Stimulated activated naive CD8-positive, alpha-beta T cell treated with anti-CD3 and anti-CD28 coated beads, Interleukin-15, Interleukin-2, amounts not matched to agents 100 ng/mL and 50 ng/mL, for 24 hours (primary cell): ENCODE results near the gene LAPTM4A.
A peak's percentile ranks its signal among the peaks of the same experiment; 100 is the strongest.

Experiments used
- H3K27ac Mint-ChIP-seq: one replicate; pipeline ENCODE4 v1.8.0; 2021; ENCODE audit warnings: mild to moderate bottlenecking, mixed read lengths
- H3K27me3 Mint-ChIP-seq: one replicate; pipeline ENCODE4 v1.8.0; 2021; ENCODE audit warnings: mixed read lengths
- H3K36me3 Mint-ChIP-seq: one replicate; pipeline ENCODE4 v1.8.0; 2021; ENCODE audit warnings: low read depth, mixed read lengths
- H3K4me1 Mint-ChIP-seq: one replicate; pipeline ENCODE4 v1.8.0; 2021; ENCODE audit warnings: low read depth, mixed read lengths
- H3K4me3 Mint-ChIP-seq: one replicate; pipeline ENCODE4 v1.8.0; 2021; ENCODE audit warnings: mild to moderate bottlenecking, mixed read lengths
- H3K9me3 Mint-ChIP-seq: one replicate; pipeline ENCODE4 v1.8.0; 2021; ENCODE audit warnings: mixed read lengths

The LAPTM4A gene

GRCh38 chr2:20025065-20025786 is 26.2 kb downstream of the LAPTM4A start:
- Mint-ChIP-seq H3K27ac (no peak overlapping the region), H3K27me3 (no peaks in the 10 kb centered on the region), H3K36me3 (peaks cover 38% of the 10 kb centered on the region), H3K4me1 (no peaks in the 10 kb centered on the region), H3K9me3 (peaks cover 16% of the 10 kb centered on the region), H3K4me3 (no peak overlapping the region)

- no peak overlapping the region for H3K27ac Mint-ChIP-seq
- peaks cover 23% of the 10 kb centered on the region for H3K36me3 Mint-ChIP-seq
- no peaks in the 10 kb centered on the region for H3K27me3 Mint-ChIP-seq
- no peaks in the 10 kb centered on the region for H3K4me1 Mint-ChIP-seq
- no peak overlapping the region for H3K4me3 Mint-ChIP-seq
- peaks cover 10% of the 10 kb centered on the region for H3K9me3 Mint-ChIP-seq
Observed at GRCh38 chr2:20023688-20024087, 27.7 kb downstream of the LAPTM4A start.

- Mint-ChIP-seq H3K4me1 (no peaks in the 10 kb centered on the region), H3K27me3 (no peaks in the 10 kb centered on the region), H3K27ac (no peak overlapping the region), H3K9me3 (peaks cover 10% of the 10 kb centered on the region), H3K36me3 (peaks cover 7% of the 10 kb centered on the region), H3K4me3 (no peak overlapping the region)
Observed at GRCh38 chr2:20021405-20022009, 29.9 kb downstream of the LAPTM4A start.

- H3K36me3 Mint-ChIP-seq = peaks cover 7% of the 10 kb centered on the region
- H3K4me3 Mint-ChIP-seq = no peak overlapping the region
- H3K9me3 Mint-ChIP-seq = peaks cover 10% of the 10 kb centered on the region
Observed at GRCh38 chr2:20019747-20020146, 31.7 kb downstream of the LAPTM4A start.

GRCh38 chr2:20018601-20019152 is 32.8 kb downstream of the LAPTM4A start:
- Mint-ChIP-seq H3K9me3 (peaks cover 10% of the 10 kb centered on the region), H3K4me3 (no peak overlapping the region), H3K27me3 (peaks cover 8% of the 10 kb centered on the region), H3K36me3 (peaks cover 7% of the 10 kb centered on the region), H3K4me1 (no peaks in the 10 kb centered on the region), H3K27ac (no peak overlapping the region)

More at GRCh38 chr2:20019747-20020146, 31.7 kb downstream of the LAPTM4A start:
- peaks cover 2% of the 10 kb centered on the region for H3K27me3 Mint-ChIP-seq
- H3K27ac Mint-ChIP-seq = no peak overlapping the region
- no peaks in the 10 kb centered on the region for H3K4me1 Mint-ChIP-seq

- Mint-ChIP-seq H3K36me3 (no peaks in the 10 kb centered on the region), H3K27ac (no peak overlapping the region)
Observed at GRCh38 chr2:20016346-20016745, 35.1 kb downstream of the LAPTM4A start.

GRCh38 chr2:20015482-20016083 is 35.8 kb downstream of the LAPTM4A start:
- Mint-ChIP-seq H3K36me3 (no peaks in the 10 kb centered on the region), H3K4me1 (peaks cover 9% of the 10 kb centered on the region), H3K27ac (no peak overlapping the region), H3K27me3 (peaks cover 32% of the 10 kb centered on the region), H3K4me3 (no peak overlapping the region), H3K9me3 (no peaks in the 10 kb centered on the region)

More at GRCh38 chr2:20016346-20016745, 35.1 kb downstream of the LAPTM4A start:
- Mint-ChIP-seq H3K9me3 (no peaks in the 10 kb centered on the region), H3K4me1 (peaks cover 9% of the 10 kb centered on the region), H3K27me3 (peaks cover 24% of the 10 kb centered on the region), H3K4me3 (no peak overlapping the region)

GRCh38 chr2:20013126-20013849 is 38.1 kb downstream of the LAPTM4A start:
- peaks cover 42% of the 10 kb centered on the region for H3K27me3 Mint-ChIP-seq
- H3K4me1 Mint-ChIP-seq = peaks cover 9% of the 10 kb centered on the region
- no peaks in the 10 kb centered on the region for H3K36me3 Mint-ChIP-seq
- peak overlapping the region; percentile 63 for H3K4me3 Mint-ChIP-seq
- no peaks in the 10 kb centered on the region for H3K9me3 Mint-ChIP-seq
- H3K27ac Mint-ChIP-seq = no peak overlapping the region

GRCh38 chr2:20012282-20013125 is 38.9 kb downstream of the LAPTM4A start, which contains the start of gene MATN3:
Gene MATN3 (minus strand): TSS chr2:20012668. CDS start chr2:20012631, 37 bp downstream.
- Mint-ChIP-seq H3K36me3 (no peaks in the 10 kb centered on the region), H3K9me3 (no peaks in the 10 kb centered on the region), H3K27ac (no peak within 1 kb of the TSS), H3K4me1 (peaks cover 9% of the 10 kb centered on the region), H3K4me3 (peak within 1 kb of the TSS; percentile 69), H3K27me3 (peaks cover 42% of the 10 kb centered on the region)

GRCh38 chr2:20012032-20012281 is 39.5 kb downstream of the LAPTM4A start:
- no peaks in the 10 kb centered on the region for H3K9me3 Mint-ChIP-seq
- H3K36me3 Mint-ChIP-seq = no peaks in the 10 kb centered on the region
- H3K27me3 Mint-ChIP-seq = peaks cover 42% of the 10 kb centered on the region
- peak overlapping the region; percentile 69 for H3K4me3 Mint-ChIP-seq
- H3K27ac Mint-ChIP-seq = no peak overlapping the region
- peaks cover 9% of the 10 kb centered on the region for H3K4me1 Mint-ChIP-seq

- no peaks in the 10 kb centered on the region for H3K36me3 Mint-ChIP-seq
Observed at GRCh38 chr2:20011276-20012031, 40.0 kb downstream of the LAPTM4A start.

GRCh38 chr2:20008703-20009102 is 42.7 kb downstream of the LAPTM4A start:
- no peak overlapping the region for H3K4me3 Mint-ChIP-seq
- no peaks in the 10 kb centered on the region for H3K36me3 Mint-ChIP-seq
- peaks cover 9% of the 10 kb centered on the region for H3K4me1 Mint-ChIP-seq
- H3K27me3 Mint-ChIP-seq = peaks cover 35% of the 10 kb centered on the region
- no peak overlapping the region for H3K27ac Mint-ChIP-seq
- no peaks in the 10 kb centered on the region for H3K9me3 Mint-ChIP-seq

More at GRCh38 chr2:20011276-20012031, 40.0 kb downstream of the LAPTM4A start:
- H3K4me1 Mint-ChIP-seq = peaks cover 9% of the 10 kb centered on the region
- H3K9me3 Mint-ChIP-seq = no peaks in the 10 kb centered on the region
- H3K27ac Mint-ChIP-seq = no peak overlapping the region
- H3K27me3 Mint-ChIP-seq = peaks cover 42% of the 10 kb centered on the region
- peak overlapping the region; percentile 69 for H3K4me3 Mint-ChIP-seq

- Mint-ChIP-seq H3K27me3 (peaks cover 20% of the 10 kb centered on the region), H3K36me3 (no peaks in the 10 kb centered on the region), H3K4me3 (no peak overlapping the region), H3K9me3 (no peaks in the 10 kb centered on the region), H3K27ac (no peak overlapping the region), H3K4me1 (no peaks in the 10 kb centered on the region)
Observed at GRCh38 chr2:20005891-20006470, 45.4 kb downstream of the LAPTM4A start.
